Measurements from ENCODE around the gene ZFAND3.
"Not testable (repeated sequence)": the region's sequence is repeated elsewhere in the genome, so short reads cannot be mapped to it uniquely, and the experiment has no call there.

The ZFAND3 gene

DNA sequence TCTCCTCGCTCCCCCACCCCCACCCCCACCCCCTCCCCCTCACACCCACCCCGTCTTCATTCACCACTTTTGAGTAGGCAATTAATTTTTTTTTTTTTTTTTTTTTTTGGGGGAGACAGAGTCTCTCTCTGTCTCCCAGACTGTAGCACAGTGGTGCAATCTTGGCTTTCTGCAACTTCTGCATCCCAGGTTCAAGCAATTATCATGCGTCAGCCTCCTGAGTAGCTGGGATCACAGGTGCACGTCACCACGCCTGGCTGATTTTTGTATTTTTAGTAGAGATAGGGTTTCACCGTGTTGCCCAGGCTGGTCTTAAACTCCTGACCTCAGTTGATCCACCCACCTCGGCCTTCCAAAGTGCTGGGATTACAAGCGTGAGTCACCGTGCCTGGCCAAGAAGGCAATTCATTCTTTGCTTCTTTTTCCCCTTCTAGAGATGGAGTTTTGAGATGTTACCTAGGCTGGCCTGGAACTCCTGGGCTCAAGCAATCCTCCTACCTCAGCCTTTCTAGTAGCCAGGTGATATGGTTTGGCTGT lies 230.4 kb downstream of the ZFAND3 start:
- not testable (repeated sequence) for DNase-seq (ENCODE audit: low read depth)

DNA sequence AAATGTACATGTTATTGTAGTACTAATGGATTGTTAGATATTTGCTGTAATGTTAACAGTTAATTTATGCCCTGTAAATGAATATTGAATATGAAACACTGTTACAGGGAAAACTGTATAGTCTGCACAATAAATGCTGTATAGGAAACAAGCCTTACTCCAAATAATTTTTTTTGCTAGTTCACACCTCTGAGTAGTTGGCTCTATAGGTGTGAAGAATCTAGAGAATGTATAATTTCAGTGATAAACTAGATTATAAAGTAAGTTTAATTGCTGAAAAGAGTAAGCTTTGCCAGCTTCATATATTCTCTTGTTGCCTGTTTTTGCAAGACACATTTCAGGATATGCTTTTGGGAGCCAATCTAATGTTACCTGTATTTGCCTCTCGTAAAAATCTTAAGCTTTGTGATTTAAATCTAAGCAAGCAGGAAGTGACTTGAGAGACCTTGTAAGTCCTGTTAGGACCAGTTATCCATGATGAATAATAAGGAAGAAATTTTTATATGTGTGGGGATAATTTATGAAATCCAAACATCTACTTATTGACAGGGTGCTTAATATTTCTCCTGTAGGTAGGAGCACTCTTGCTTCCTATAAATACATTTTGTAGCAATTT lies 232.4 kb downstream of the ZFAND3 start:
- no peak for DNase-seq (ENCODE audit: low read depth)

DNA sequence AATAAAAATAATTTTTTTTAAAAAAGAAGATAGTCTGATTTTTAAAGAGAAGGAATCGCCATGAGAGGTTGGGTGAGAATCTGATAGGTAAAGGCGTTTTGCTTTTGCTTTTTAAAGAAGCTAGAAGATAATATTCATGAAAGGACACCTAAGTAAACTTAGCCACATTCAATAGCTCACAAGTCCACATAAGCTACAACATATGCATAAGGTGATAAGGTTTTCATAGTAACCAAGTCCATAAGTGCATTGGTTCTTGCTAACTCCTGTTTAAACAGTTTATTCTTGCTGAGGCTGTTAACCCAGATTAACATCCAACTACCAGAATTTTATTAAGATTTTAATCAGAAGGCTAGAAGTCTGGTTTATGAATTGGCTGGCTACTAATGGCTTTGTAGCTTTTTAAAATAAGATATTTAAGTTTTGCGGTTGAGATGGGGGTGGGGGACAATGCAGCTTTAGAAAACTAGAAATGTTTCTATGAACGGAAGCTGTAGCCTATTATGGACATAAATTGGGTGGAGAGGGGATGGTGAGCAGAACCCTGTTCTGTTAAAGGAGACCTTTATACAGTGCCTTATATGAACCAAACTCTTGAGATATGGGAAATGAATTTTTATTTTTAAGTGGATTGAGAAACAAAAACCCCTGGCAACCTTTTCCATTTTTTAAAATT lies 235.1 kb downstream of the ZFAND3 start:
- DNase-seq (ENCODE audit: low read depth) = no peak

DNA sequence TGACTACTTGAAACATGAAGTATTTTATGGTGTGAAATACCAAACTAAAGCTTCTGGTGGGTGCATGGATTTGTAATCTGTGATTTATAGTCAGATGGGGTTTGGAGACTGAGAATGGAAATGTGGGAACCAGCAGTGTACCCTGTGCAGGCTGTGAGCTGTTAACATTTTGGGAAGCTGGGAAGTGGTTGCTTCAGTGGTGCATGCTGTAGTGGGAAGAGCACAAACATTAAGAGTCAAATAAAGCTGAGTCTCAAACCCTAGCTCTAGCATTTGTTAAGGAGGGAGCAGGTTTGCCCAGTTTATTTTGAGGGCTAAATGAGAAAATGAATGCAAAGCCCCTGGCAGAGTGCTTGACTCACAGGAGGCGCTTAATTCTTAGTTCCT lies 235.7 kb downstream of the ZFAND3 start:
- DNase-seq (ENCODE audit: low read depth) = no peak

DNA sequence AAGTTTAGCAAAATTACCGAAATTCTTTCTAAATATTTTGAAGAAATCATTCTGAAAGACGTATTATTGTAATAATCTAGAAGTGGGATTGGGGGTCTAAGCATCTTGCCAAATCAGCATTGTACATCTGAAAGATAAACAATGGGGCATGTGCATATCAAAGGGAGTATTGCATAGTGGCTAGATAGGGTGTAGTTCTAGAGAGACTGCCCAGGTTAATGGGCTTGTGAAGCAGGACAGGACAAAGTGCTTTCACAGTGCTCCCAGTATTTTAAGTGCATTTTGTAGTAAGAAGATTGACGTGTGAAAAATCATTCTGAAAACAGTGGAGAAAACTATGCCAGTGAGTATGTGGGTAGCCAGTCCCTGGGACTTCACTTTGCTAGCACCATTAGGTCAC lies 236.8 kb downstream of the ZFAND3 start:
- no peak for DNase-seq (ENCODE audit: low read depth)

DNA sequence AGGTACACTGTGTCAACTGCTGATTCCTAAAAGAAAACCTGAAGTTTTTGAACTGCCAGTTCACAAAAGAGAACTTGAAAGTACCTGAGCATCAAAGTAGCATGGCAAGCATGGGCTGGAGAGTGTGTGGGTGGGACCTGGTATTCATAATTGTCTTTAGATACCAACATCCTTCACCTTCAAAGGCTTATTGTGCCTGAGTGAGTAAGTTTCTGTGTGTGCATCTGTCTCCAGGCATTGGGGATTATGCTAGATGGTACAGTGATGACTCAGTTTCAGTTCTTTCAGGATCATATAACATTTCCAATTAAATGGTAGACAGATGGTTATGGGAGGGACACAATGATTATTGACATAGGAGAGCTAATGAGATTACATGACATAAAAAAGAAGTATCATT lies 238.5 kb downstream of the ZFAND3 start:
- no peak for DNase-seq (ENCODE audit: low read depth)

DNA sequence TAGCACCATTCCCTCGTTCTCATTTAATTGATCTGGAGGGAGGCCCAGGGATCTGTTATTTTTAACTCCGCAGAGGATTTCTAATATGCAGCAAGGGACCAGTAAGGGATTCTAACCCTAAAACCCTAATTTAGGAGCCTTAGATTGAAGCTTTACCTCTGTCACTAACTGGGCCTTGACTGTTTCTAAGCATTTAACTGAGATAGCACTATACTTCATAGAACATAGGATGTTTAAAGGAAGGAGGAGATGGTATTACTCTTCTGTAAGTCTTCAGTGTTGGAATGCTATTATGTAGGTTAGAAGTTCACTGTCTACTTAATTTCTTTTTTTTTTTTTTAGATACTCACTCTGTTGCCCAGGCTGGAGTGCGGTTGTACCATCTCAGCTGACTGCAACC lies 242.5 kb downstream of the ZFAND3 start:
- no peak for DNase-seq (ENCODE audit: low read depth)

DNA sequence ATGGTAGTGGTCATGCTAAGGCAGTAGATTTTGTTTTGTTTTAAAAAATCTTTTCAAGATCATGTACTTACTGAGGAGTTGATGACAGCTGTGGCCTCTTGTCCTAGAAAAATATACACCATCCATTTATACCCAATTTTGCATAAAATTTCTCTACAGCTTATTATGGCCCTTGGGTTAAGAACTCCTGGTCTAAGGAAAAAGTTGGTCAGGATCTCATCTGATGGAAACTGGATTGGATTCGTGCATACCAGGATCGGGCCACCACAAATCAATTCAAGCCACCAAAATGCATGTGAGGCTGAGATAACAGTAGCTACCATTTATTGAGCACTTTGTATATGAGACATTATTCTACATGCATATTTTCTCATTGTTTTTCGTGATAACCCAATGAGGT lies 244.4 kb downstream of the ZFAND3 start:
- no peak for DNase-seq (ENCODE audit: low read depth)

DNA sequence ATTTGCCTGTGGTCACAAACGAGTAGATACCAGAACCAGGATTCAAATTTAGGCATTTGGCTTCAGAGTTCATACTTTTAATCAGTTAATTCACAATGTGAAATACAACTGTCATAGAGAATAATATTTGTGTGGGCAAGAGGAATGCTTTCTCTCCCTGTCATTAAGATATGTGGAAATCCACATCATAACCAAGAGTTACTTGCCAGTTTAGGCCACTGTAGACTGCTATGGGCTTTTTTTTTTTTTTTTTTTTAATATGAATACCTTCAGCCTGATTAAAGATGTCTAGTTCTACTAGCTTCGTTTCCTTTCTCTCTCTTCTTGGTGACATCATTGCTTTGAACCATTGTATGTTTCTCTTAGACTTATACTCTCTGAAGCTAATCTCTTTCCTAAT lies 244.9 kb downstream of the ZFAND3 start:
- DNase-seq (ENCODE audit: low read depth) = no peak

DNA sequence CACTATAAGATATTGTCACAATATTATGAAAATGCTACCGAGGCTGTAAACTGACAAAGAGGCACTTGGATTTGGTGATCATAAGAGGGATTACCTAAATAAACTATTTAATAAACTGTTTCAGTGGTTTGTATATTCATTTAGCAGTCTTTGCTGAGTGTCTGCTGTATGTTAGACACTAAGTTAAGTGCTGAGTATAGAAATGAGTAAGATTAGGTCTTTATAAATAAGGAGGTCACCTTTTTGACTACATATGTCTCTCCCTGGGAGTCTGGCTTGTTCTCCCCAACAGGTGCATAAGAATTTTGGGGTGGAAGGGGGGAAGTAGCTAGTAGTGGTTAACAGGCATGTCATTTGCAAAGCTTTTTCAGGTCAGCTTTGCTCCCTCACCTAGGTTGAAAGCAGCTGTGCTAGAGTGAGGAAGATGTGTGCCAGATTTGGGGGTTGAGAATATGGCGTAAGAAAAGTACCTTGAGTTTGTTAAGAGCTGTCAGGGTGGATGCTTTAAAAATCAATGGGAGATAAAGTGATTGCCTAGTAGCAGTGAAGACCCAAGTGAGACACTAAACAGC lies 246.3 kb downstream of the ZFAND3 start:
- no peak for DNase-seq (ENCODE audit: low read depth)

DNA sequence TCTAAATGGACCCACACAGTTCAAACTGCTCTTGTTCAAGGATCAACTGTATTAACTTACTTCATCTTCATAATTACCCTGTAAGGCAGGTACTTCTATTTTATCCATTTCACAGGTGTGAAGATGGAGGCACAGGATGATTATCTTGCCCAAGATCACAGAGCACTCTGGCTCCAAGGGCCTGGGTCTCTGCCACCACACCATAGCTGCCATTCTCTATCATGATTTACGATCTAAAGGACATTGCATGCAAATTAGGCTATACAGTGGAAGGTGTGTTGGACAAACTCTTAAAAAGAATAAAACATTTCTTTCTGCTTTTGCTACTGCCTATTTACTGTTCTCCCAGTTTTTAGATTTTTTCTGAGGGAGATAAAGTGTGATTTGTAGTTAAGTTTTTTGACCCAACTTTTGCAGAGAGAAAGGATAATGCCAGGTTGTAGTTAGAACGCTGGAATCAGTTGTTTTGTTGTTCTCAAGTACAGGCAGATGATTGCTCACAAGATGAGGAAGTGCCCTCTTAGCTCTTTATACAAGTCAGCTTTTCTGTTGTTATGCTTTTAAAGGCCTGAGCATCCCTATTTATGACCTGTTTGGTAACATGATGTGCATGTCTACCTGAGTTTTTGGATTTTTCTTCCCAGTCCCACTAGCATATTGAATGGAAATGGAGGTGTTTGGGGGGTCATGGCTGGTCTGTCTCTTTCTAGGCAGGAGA lies 247.9 kb downstream of the ZFAND3 start:
- no peak for DNase-seq (ENCODE audit: low read depth)

DNA sequence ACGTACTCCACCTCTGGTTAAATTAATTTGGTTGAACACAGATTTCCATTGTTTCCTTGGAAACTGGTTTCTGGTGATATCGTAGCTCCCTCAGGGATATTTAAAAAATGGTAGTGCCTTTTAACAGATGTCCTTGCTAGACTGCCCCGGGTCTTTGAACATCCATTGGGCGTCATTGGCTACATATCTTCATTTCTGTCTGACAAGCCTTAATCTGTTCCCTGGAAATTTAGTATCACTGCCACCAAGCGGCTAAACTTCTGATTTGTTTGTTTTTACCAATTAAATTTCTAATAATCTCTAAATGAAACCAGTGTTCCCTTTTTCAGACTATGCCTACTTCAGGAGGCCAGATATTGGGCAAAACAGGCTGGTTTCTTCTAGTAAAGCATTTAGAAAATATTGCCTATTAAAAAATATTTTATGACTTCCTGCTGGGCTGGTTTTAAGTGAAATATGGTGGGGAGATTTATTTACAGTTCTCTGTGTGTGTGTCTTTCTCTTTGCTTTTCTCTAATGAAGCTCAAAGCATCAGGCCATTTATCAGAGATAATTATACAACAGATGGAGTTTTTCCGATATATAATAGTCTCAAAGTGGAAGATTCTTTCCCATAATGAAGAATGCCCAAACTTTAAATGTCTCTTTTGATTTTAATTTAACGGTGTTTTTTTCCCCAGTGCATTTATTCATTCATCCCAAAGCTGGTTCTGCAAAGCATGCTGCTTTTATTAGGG lies 249.5 kb downstream of the ZFAND3 start:
- DNase-seq (ENCODE audit: low read depth) = no peak

DNA sequence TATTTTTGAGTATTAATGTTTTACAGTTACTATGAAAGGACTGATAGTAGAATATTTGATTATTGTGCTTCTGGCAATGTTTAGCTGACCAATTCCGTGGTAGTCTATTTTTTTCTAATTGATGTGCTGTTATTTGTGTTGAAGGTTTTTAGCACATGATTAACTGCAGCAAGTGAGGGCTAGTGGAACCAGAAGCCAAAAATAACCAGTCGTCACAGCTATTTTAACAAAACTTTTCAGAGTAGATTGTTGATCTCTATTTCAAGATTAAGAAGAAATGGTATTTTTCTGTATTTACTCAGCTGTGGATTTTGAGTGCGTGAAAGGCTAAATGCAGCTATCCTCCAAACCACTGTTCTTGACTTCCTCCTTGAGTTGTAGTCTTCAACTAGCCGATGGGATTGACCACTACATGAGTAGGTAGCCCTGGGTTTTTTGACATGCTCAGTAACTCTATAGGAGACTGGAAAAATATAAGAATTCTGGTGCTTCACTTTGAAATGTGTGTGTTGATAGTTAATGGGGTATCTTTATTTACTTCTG lies 258.0 kb downstream of the ZFAND3 start:
- no peak for DNase-seq (ENCODE audit: low read depth)

DNA sequence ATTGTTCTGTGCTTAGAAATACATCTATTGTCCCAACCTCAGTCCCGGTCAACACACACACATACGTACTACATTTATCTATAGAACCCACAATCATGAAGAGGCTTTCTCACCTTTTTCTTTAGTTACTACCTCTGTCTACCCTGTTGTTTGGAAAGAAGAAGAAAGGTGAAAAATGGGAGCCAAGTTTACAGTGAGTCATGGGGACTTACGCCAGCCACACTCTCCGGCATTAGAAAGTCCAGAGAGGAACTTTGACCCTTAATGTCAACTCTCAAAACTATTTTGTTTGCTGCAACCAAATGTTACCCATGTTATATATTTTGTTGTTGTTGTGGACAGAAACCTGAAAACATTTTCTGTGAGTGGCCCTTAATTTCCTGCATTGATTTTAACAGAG lies 259.1 kb downstream of the ZFAND3 start:
- DNase-seq (ENCODE audit: low read depth) = no peak

DNA sequence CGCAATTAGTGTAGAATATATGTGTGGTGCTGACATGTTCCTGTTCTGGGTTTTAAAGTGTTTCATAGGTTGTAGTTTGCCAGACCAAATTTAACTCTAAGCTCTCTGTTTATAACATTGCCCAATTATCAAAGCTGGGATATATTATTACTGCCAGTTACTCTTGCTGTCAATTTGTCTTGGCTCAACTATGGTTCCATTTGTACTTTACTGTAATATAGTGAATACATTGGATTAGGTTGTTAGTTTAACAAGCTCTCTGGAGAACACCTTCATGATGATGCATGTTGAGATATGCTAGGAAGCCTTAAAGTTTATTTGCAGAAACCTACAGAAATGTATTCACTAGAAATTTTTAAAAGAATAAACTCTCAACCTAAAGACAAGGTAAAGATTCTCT lies 259.6 kb downstream of the ZFAND3 start:
- DNase-seq (ENCODE audit: low read depth) = no peak

DNA sequence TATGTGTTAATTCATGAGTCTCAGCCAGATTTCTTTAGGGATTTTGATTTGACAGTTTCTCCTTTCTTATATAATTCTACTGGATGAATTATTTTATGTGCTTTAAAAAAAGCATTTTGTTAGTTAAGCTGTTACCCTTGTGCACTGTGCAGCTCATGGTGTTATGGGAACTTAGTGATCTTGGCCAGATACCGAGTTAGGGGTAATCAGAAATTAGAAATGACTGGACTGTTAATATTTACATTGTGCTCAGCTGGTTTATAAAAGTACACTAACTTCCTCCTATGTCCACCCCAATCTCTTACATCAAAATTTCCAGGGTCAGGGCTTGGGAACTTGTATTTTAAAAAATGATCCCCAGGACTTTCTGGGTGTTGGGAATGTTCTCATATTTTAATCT lies 260.0 kb downstream of the ZFAND3 start:
- no peak for DNase-seq (ENCODE audit: low read depth)

DNA sequence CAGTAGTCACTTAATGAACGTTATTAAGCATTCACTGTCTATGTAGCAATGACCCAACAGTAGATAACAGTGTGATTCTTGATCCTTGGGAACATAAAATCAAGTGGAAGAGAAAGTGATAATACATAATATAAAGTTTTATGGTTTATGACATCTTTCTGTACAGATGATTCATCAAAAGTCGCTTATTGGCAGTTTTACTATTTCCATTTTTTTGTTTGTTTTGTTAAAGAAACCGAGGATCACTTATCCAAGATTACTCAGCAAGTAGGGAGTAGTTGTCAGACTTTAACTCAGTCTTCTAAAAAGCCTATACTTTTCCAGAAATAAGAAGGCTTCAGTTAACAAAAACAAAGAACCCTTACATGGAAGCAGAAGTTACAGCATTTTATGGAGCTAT lies 260.8 kb downstream of the ZFAND3 start:
- no peak for DNase-seq (ENCODE audit: low read depth)

DNA sequence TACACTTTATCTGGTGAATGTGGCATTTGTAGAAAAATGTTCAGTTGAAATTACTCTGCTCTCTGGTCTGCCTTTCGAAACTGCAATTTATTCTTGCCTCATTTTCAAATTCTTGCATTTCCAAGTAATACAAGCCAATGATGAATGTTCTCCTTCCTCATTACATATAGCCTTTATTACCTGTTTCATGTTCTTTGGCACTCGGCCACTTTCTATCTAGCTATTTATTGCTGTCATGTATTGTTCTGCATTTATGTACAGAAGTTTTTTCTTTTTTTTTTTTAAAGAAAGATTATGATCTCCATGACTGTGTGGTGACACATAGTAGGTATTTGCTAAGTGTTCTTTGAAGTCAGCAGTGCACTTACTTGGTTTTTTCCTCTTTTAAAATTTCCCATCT lies 261.4 kb downstream of the ZFAND3 start:
- no peak for DNase-seq (ENCODE audit: low read depth)

DNA sequence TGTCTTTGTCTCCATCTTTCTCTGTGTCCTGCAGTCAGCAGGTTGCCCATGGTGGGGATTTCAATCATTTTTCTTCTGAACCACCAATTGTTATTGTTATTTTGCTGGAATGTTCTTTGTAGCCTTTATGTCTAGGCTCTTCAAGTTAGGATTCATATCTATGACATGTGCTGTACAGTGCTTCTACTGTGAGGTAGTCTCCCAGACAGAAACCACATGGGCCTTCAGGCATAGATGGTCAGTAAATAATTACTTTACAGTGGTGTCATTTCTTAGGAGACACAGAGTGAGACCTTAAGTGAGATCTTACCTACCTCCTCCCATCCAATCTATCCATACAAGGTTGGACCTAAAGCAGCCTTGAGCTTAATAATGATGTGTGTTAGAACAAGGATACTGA lies 265.5 kb downstream of the ZFAND3 start:
- no peak for DNase-seq (ENCODE audit: low read depth)

DNA sequence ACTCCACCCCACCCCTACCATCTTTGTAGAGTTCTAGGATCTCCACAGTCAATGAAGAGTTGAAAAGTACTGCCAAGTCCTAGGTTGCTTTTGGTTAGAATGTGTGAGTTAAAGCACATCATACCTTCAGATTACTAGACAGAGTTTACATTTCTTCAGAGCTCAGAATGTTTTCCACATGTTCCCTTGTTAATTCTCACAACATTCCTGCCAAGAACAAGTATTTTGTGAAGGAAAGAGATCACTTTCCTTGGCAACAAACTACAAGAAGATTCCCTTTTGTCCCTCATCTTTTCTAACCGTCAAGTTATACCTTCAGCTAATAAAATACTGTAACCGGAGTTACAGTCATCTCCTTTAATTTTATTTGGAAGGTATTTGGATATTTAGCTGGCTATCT lies 266.8 kb downstream of the ZFAND3 start:
- no peak for DNase-seq (ENCODE audit: low read depth)

DNA sequence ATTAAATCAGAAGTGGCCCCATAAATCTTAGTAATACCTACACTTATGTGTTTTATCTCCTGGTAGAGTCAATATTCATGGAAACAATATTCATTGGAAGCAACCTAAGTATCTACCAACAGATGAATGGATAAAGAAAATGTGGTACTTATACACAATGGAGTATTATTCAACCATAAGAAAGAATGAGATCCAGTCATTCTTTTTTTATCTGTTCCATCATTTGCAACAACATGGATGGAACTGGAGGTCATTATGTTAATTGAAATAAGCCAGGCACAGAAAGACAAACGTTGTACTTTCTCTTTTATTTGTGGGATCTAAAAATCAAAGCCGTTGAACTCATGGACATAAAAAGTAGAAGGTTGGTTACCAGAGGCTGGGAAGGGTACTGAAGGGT lies 268.5 kb downstream of the ZFAND3 start:
- no peak for DNase-seq (ENCODE audit: low read depth)

DNA sequence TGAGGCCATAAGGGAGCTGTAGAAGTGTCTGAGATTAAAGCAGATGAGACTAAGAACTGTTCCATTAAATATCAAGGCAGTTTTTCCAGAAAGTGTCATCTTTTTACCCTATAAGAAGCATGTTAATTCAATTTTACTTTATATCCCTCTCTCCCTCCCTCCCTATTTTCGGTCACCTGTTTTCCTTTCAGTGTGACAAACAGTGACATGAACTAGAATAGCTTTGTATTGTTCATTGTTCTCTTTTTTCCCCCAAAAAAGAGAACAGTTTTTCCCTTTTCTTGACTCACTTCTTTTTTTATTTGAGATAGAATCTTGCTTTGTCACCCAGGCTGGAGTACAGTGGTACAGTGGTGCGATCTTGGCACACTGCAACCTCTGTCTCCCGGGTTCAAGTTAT lies 269.3 kb downstream of the ZFAND3 start:
- no peak for DNase-seq (ENCODE audit: low read depth)
